DND-41 (cell line): ENCODE measurements around the gene MAP3K8.

Experiments
- CTCF ChIP-seq: IDR thresholded peaks from 2 replicates; pipeline ENCODE4 v1.5.1; 2012; ENCODE audit warnings: borderline replicate concordance, low read length, moderate library complexity, mild to moderate bottlenecking; ENCODE audit not compliant: poor library complexity, severe bottlenecking; ENCODE audit errors: extremely low read depth
- EZH2 ChIP-seq: IDR thresholded peaks from 3 replicates; pipeline ENCODE4 v1.6.1; 2012; ENCODE audit warnings: borderline replicate concordance, low read depth, mild to moderate bottlenecking, moderate library complexity, low read length, inconsistent platforms; ENCODE audit not compliant: severe bottlenecking

GRCh38 chr10:30488316-30488715, 54.3 kb downstream of the MAP3K8 start:
- TF ChIP-seq EZH2 (no peak), CTCF (no peak)
